GM23338 (cell line): Measurements from ENCODE around the gene MYO15B. TPM values are rescaled to one million over a fixed set of nuclear protein-coding genes. Genes with fewer than 3 reads are reported as not detected.
A peak's percentile ranks its signal among the peaks of the same experiment; 100 is the strongest.

ENCODE experiments used
- ATAC-seq: fragments of 200-7000 bp; cut with Tn5 transposase; 3 replicates; pipeline ENCODE4 v1.9.1; 2020
- DNase-seq: peaks from one replicate; pipeline ENCODE4 v3.0.0-alpha.2; 2015; ENCODE audit warnings: low spot score
- H2AFZ ChIP-seq: fragments of 200-600 bp; sonication (generic); 2 replicates; pipeline ENCODE4 v1.8.0; 2016; ENCODE audit warnings: antibody characterized with exemption, mild to moderate bottlenecking, moderate library complexity
- H3F3A ChIP-seq: fragments of 200-600 bp; sonication (generic); replicated peaks from 2 replicates; pipeline ENCODE4 v1.8.0; 2017; ENCODE audit warnings: antibody characterized with exemption, mixed run types, low read depth
- H3K27ac ChIP-seq: fragments of 200-600 bp; sonication (generic); 2 replicates; pipeline ENCODE4 v1.6.1; 2016; ENCODE audit warnings: low read depth
- H3K27me3 ChIP-seq: fragments of 200-600 bp; sonication (generic); 2 replicates; pipeline ENCODE4 v1.8.0; 2016; ENCODE audit warnings: mild to moderate bottlenecking, mixed run types, moderate library complexity; ENCODE audit not compliant: insufficient read depth
- H3K36me3 ChIP-seq: fragments of 200-600 bp; sonication (generic); 2 replicates; pipeline ENCODE4 v1.8.0; 2016; ENCODE audit warnings: mild to moderate bottlenecking; ENCODE audit not compliant: insufficient read depth
- H3K4me1 ChIP-seq: fragments of 200-600 bp; sonication (generic); 2 replicates; pipeline ENCODE4 v1.8.0; 2016; ENCODE audit warnings: mild to moderate bottlenecking, moderate library complexity; ENCODE audit not compliant: insufficient read depth
- H3K4me2 ChIP-seq: fragments of 200-600 bp; sonication (generic); 2 replicates; pipeline ENCODE4 v1.7.1; 2017; ENCODE audit warnings: mixed run types
- H3K4me3 ChIP-seq: fragments of 200-600 bp; sonication (generic); 2 replicates; pipeline ENCODE4 v1.6.1; 2016; ENCODE audit warnings: mixed run types
- H3K79me2 ChIP-seq: fragments of 200-600 bp; sonication (generic); replicated peaks from 2 replicates; pipeline ENCODE4 v1.8.0; 2017; ENCODE audit warnings: mild to moderate bottlenecking; ENCODE audit not compliant: insufficient read depth
- H3K9me2 ChIP-seq: fragments of 200-600 bp; sonication (generic); 2 replicates; pipeline ENCODE4 v1.8.0; 2017; ENCODE audit not compliant: insufficient read depth
- H4K20me1 ChIP-seq: fragments of 200-600 bp; sonication (generic); replicated peaks from 2 replicates; pipeline ENCODE4 v1.8.0; 2017; ENCODE audit warnings: mild to moderate bottlenecking; ENCODE audit not compliant: insufficient read depth
- H3K27ac Mint-ChIP-seq: 2 replicates; pipeline ENCODE4 v1.8.0; 2020; ENCODE audit warnings: inconsistent platforms, mild to moderate bottlenecking, moderate library complexity, mixed read lengths
- H3K27me3 Mint-ChIP-seq: 3 replicates; pipeline ENCODE4 v1.8.0; 2022; ENCODE audit warnings: low read depth, mild to moderate bottlenecking, moderate library complexity, mixed read lengths, inconsistent platforms; ENCODE audit not compliant: insufficient read depth, poor library complexity
- H3K36me3 Mint-ChIP-seq: 3 replicates; pipeline ENCODE4 v1.8.0; 2021; ENCODE audit warnings: low read depth, mild to moderate bottlenecking, inconsistent platforms, moderate library complexity, mixed read lengths
- H3K4me1 Mint-ChIP-seq: 3 replicates; pipeline ENCODE4 v1.8.0; 2020; ENCODE audit warnings: mild to moderate bottlenecking, inconsistent platforms, mixed read lengths
- H3K4me3 Mint-ChIP-seq: 3 replicates; pipeline ENCODE4 v1.8.0; 2021; ENCODE audit warnings: moderate library complexity, mild to moderate bottlenecking, inconsistent platforms, mixed read lengths
- H3K9me3 Mint-ChIP-seq: 3 replicates; pipeline ENCODE4 v1.8.0; 2020; ENCODE audit warnings: moderate library complexity, mild to moderate bottlenecking, inconsistent platforms, mixed read lengths
- CREB1 ChIP-seq: fragments of 250-450 bp; sonication (Bioruptor Pico); IDR thresholded peaks from 2 replicates; pipeline ENCODE4 v1.5.0; 2020; ENCODE audit warnings: low read depth, mild to moderate bottlenecking, moderate library complexity
- CTCF ChIP-seq, 2 experiments: fragments of 200-600 bp in 1 of 2; sonication (generic) in 1 of 2; conservative IDR thresholded peaks; 2 replicates each; pipeline versions ENCODE4 v1.5.1 to v1.6.1; 2016 to 2017; ENCODE audit warnings: antibody characterized with exemption in 2 of 2, low read depth in 2 of 2, mild to moderate bottlenecking in 2 of 2, moderate library complexity in 1 of 2
- ETS1 ChIP-seq: IDR thresholded peaks from 2 replicates; pipeline ENCODE4 v1.6.1; 2016; ENCODE audit warnings: antibody characterized with exemption
- EZH2 ChIP-seq: fragments of 200-600 bp; sonication (generic); IDR thresholded peaks from one replicate; pipeline ENCODE4 v1.8.0; 2017; ENCODE audit warnings: antibody characterized with exemption, mild to moderate bottlenecking, low read depth; ENCODE audit not compliant: unreplicated experiment
- EZH2phosphoT487 ChIP-seq: fragments of 200-600 bp; sonication (generic); IDR thresholded peaks from one replicate; pipeline ENCODE4 v1.8.1; 2018; ENCODE audit warnings: antibody characterized with exemption; ENCODE audit not compliant: unreplicated experiment
- JUNB ChIP-seq: IDR thresholded peaks from one replicate; pipeline ENCODE4 v1.6.1; 2016; ENCODE audit warnings: antibody characterized with exemption; ENCODE audit not compliant: unreplicated experiment
- NANOG ChIP-seq: IDR thresholded peaks from 2 replicates; pipeline ENCODE4 v1.6.1; 2016; ENCODE audit warnings: antibody characterized with exemption, borderline replicate concordance
- POLR2AphosphoS5 ChIP-seq: IDR thresholded peaks from 2 replicates; pipeline ENCODE4 v1.6.1; 2016; ENCODE audit warnings: antibody characterized with exemption, low read depth
- REST ChIP-seq: IDR thresholded peaks from one replicate; pipeline ENCODE4 v1.6.1; 2018; ENCODE audit warnings: antibody characterized with exemption; ENCODE audit not compliant: unreplicated experiment
- STAT1 ChIP-seq: IDR thresholded peaks from one replicate; pipeline ENCODE4 v1.6.1; 2016; ENCODE audit warnings: antibody characterized with exemption; ENCODE audit not compliant: unreplicated experiment
- ZNF114 ChIP-seq: fragments of 250-450 bp; sonication (Bioruptor Pico); IDR thresholded peaks from 2 replicates; pipeline ENCODE4 v1.5.0; 2020; ENCODE audit warnings: mild to moderate bottlenecking, moderate library complexity
- ZNF331 ChIP-seq: fragments of 250-450 bp; sonication (Bioruptor Pico); IDR thresholded peaks from 2 replicates; pipeline ENCODE4 v1.5.0; 2020; ENCODE audit warnings: low read depth, mild to moderate bottlenecking, moderate library complexity
- ZNF462 ChIP-seq: fragments of 250-450 bp; sonication (Bioruptor Pico); IDR thresholded peaks from 2 replicates; pipeline ENCODE4 v1.5.0; 2020; ENCODE audit warnings: mild to moderate bottlenecking, moderate library complexity
- polyA plus RNA-seq: library from polyadenylated mRNA; unstranded; fragments of >200 nt; fragmentation: Nextera tagmentation; extraction: Ambion mirVana; gene quantifications from 2 replicates; pipeline ENCODE4 v1.2.1, GENCODE V29; 2016
- total RNA-seq: library from RNA; depleted of rRNA; stranded (reverse); fragments of >200 nt; shearing (Covaris generic); gene quantifications from 2 replicates; pipeline ENCODE4 v1.2.3, GENCODE V29; 2014

The MYO15B gene
- total and polyA plus RNA-seq, 2 experiments from 2014 or later = 6.6 to 12.4 TPM

- Histone ChIP-seq H3K4me2 (peak overlapping the region; percentile 48; the same call in 1 of the 2 replicates), H3F3A (no peaks in the 10 kb centered on the region), H3K27me3 (no peaks in the 10 kb centered on the region), H3K9me2 (no peaks in the 10 kb centered on the region), H3K4me3 (no peak overlapping the region), H3K27ac (no peak overlapping the region), H2AFZ (no peak overlapping the region), H3K36me3 (no peaks in the 10 kb centered on the region; the same call in 1 of the 2 replicates), H3K4me1 (no peaks in the 10 kb centered on the region; the same call in 1 of the 2 replicates), H3K79me2 (no peaks in the 10 kb centered on the region), H4K20me1 (no peaks in the 10 kb centered on the region)
- Mint-ChIP-seq H3K9me3 (no peaks in the 10 kb centered on the region), H3K4me3 (no peak overlapping the region), H3K36me3 (no peaks in the 10 kb centered on the region; the same call in 2 of the 3 replicates), H3K4me1 (peaks cover 7% of the 10 kb centered on the region; the same call in 1 of the 3 replicates), H3K27ac (no peak overlapping the region), H3K27me3 (no peaks in the 10 kb centered on the region)
- TF ChIP-seq CREB1 (CRISPR knock-in tag) (no peak), JUNB (no peak), STAT1 (no peak), EZH2phosphoT487 (no peak), ETS1 (no peak), CTCF (conservative IDR thresholded peaks at IDR 0.05; ENCODE audit: low read depth in 2 of 2) (no peak), ZNF462 (no peak), ZNF331 (CRISPR knock-in tag) (no peak), ZNF114 (CRISPR knock-in tag) (no peak), NANOG (no peak), EZH2 (no peak), POLR2AphosphoS5 (no peak), REST (no peak)
- DNase-seq (no peak), ATAC-seq (no peak; the same call in 2 of the 3 replicates)
Measured at GRCh38 chr17:75557852-75558665, 29.5 kb upstream of the MYO15B start.
